Stimulated activated naive B cell treated with anti-CD40 and anti-IgM and Interleukin-4, amounts not matched to agents 10 μg/mL and 1 μg/mL and 100 μg/mL, for 72 hours (primary cell): ENCODE measurements around the gene UGCG.

ENCODE experiments used
- ATAC-seq, 2 donors: fragments of 150-1000 bp; cut with Tn5 transposase; replicated peaks; 2 replicates each; pipeline ENCODE4 v1.10.0; 2021; ENCODE audit warnings: moderate library complexity in 1 of 2
- DNase-seq: peaks from one replicate; pipeline ENCODE4 v3.0.0; 2021
- H3K27ac Mint-ChIP-seq: one replicate; pipeline ENCODE4 v1.8.0; 2022; ENCODE audit warnings: mild to moderate bottlenecking, mixed read lengths
- H3K27me3 Mint-ChIP-seq, 2 donors: one replicate each; pipeline ENCODE4 v1.8.0; 2022; ENCODE audit warnings: mixed read lengths in 2 of 2
- H3K36me3 Mint-ChIP-seq, 2 donors: one replicate each; pipeline ENCODE4 v1.8.0; 2022; ENCODE audit warnings: mixed read lengths in 2 of 2, mild to moderate bottlenecking in 1 of 2
- H3K4me1 Mint-ChIP-seq, 2 donors: one replicate each; pipeline ENCODE4 v1.8.0; 2022; ENCODE audit warnings: mixed read lengths in 2 of 2, mild to moderate bottlenecking in 1 of 2
- H3K4me3 Mint-ChIP-seq, 2 donors: one replicate each; pipeline ENCODE4 v1.8.0; 2022; ENCODE audit warnings: mild to moderate bottlenecking in 2 of 2, mixed read lengths in 2 of 2, moderate library complexity in 1 of 2
- H3K9me3 Mint-ChIP-seq, 2 donors: one replicate each; pipeline ENCODE4 v1.8.0; 2022; ENCODE audit warnings: mixed read lengths in 2 of 2, mild to moderate bottlenecking in 1 of 2

The UGCG gene

DNA sequence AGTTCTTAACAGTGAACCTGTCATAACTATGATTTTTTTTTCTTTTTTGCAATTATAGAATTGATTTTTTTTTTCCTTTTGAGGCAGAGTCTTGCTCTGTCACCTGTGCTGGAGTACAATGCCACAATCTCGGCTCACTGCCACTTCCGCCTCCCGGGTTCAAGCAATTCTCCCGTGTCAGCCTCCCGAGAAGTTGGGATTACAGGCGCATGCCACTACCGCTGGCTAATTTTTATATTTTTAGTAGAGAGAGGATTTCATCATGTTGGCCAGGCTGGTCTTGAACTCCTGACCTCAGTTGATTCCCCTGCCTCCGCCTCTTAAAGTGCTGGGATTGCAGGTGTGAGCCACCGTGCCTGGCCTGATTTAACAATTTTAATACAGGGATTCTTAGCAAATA is 21.4 kb downstream of the UGCG start:
- peaks cover 38 to 64% of the 10 kb centered on the region in 2 donors for H3K4me1 Mint-ChIP-seq
- DNase-seq (no peak), ATAC-seq (no peak)
- H3K27ac Mint-ChIP-seq: peak overlapping the region; percentile 75
- peak overlapping the region in 1 of 2 donors; percentile 14 for H3K4me3 Mint-ChIP-seq
- peaks cover 44 to 55% of the 10 kb centered on the region in 2 donors for H3K36me3 Mint-ChIP-seq
- no peaks in the 10 kb centered on the region for H3K9me3 Mint-ChIP-seq
- H3K27me3 Mint-ChIP-seq: no peaks in the 10 kb centered on the region

DNA sequence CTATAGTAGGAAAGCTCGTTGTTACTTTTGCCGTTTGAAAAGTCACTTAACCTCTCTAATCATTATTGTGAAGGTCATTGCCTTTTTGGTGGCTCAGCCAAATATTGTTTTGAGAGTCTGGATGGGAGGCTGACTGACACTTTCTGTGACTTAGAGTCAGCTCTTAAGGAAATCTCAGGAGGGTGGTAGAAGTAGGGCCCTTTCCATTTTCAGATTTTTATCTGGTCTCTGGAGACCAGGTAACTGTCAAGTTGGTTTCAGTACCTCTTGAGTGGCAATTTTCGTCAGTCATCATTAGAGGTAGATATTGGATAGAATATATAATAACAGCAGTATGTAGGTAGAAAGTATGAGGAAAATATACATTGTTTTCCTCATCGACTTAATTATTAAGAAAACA is 23.3 kb downstream of the UGCG start:
- no peak for DNase-seq
- peak; percentile 52 to 62 for ATAC-seq
- Mint-ChIP-seq H3K27ac (peak overlapping the region; percentile 75), H3K4me1 (peaks cover 25 to 47% of the 10 kb centered on the region in 2 donors), H3K9me3 (no peaks in the 10 kb centered on the region), H3K36me3 (peaks cover 35 to 43% of the 10 kb centered on the region in 2 donors), H3K27me3 (no peaks in the 10 kb centered on the region), H3K4me3 (peak overlapping the region; percentile 39 to 64)

DNA sequence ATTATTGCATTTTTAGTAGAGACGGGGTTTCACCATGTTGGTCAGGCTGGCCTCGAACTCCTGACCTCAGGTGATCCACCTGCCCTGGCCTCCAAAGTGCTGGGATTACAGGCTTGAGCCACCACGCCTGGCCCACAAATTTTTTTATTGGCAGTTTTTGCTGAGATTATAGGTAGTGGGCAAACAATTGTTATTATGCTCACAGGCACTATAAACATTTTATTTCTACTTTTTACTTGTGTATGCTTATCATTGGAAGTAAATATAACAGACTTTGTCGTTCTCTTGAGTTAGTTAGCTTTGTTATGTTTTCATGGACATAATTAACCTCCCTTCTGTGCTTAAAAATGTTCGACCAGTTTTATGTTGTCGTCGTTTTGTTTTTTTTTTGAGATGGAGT is 23.9 kb downstream of the UGCG start:
- Mint-ChIP-seq H3K9me3 (no peaks in the 10 kb centered on the region), H3K4me1 (peaks cover 24 to 45% of the 10 kb centered on the region in 2 donors), H3K27ac (peak overlapping the region; percentile 25), H3K27me3 (no peaks in the 10 kb centered on the region), H3K36me3 (peaks cover 35 to 38% of the 10 kb centered on the region in 2 donors), H3K4me3 (peak overlapping the region in 1 of 2 donors; percentile 25)
- no peak for ATAC-seq
- no peak for DNase-seq

DNA sequence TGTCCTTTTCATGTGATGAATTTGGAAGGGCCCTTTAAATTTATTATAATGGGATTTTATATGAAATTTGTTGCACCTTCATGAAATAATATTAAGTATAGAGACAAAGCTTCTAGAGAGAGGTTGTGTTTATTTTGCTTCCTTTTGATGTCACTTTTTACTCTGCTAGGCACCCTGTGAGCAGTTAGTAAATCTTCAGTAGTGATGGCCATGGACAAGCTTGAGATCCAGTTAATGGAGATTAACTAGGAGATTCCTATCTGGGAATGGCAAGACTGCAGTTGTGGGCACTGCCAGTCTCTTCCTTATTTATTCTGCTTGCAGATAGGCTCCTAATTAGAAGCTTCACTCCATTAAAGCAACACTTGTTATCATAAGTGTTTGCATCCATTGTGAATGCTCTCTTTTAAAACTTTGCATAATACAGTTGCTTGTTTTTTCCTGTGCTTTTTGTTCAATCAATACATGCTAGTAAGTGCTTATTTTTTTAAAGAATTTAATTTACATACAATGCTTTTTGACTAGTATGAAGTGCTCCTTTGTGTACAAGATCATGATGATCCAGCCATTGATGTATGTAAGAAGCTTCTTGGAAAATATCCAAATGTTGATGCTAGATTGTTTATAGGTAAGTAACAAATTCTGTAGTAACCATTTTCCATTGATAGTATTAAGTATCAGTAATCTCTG is 25.9 kb downstream of the UGCG start:
- Mint-ChIP-seq H3K36me3 (peaks cover 33 to 35% of the 10 kb centered on the region in 2 donors), H3K27ac (no peak overlapping the region), H3K4me3 (no peak overlapping the region), H3K27me3 (no peaks in the 10 kb centered on the region), H3K4me1 (peaks cover 21 to 50% of the 10 kb centered on the region in 2 donors), H3K9me3 (no peaks in the 10 kb centered on the region)
- DNase-seq (no peak), ATAC-seq (no peak)

DNA sequence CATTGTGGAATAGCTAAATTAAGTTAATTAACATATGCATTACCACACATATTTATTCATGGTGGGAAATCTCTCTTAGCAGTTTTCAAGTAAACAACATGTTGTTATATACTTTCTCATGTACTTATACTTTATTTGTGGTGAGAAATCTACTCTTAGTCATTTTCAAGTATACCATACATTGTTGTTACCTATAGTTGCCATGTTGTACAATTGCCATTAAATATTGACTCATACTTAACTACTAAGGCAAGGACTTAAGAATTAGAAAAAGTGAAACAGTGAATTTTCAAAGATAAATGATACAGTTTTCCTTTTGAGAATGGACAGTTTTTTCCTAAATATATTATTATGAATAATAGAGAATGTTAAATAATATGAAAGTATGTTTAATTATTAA is 27.7 kb downstream of the UGCG start:
- Mint-ChIP-seq H3K9me3 (no peaks in the 10 kb centered on the region), H3K27ac (no peak overlapping the region), H3K4me1 (peaks cover 15 to 44% of the 10 kb centered on the region in 2 donors), H3K36me3 (peaks cover 27 to 34% of the 10 kb centered on the region in 2 donors), H3K27me3 (no peaks in the 10 kb centered on the region), H3K4me3 (no peak overlapping the region)
- ATAC-seq (no peak), DNase-seq (no peak)

DNA sequence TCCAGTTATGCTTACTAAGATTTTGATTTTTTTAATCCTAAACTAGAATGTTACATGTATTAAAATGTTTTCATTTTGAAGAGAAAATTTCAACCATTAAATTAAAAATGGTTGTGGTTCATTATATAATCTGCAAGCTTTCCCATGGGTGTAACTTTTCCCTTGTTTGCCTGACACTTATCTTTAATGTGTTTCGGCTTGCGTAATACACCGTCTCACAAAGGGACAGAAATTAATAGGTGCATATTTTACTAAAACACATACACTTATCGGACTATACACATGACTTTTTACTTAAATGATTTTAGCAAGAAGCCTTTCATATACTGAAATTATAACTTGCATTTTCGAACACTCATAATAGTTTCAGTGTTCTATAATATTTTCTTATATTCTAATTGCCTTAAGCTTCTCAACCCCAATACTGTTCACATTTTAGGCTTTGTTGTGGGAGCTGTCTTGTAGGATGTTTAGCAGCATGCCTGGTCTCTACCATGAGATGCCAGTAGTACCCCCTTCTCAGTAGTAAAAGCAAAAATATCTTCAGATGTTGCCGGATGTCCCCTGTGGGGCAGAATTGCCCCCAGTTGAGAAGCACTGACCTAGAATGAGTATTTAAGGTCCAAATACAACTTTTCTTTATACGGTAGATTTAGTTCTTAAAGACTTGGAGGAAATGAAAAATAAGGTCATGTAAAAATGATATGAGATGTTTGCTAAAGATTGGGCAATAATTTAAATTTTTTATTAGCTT is 28.6 kb downstream of the UGCG start:
- peaks cover 20 to 26% of the 10 kb centered on the region in 2 donors for H3K36me3 Mint-ChIP-seq
- H3K4me3 Mint-ChIP-seq: no peak overlapping the region
- DNase-seq: no peak
- no peak for ATAC-seq
- H3K4me1 Mint-ChIP-seq: peaks cover 9 to 35% of the 10 kb centered on the region in 2 donors
- no peaks in the 10 kb centered on the region for H3K27me3 Mint-ChIP-seq
- peak overlapping the region; percentile 25 for H3K27ac Mint-ChIP-seq
- no peaks in the 10 kb centered on the region for H3K9me3 Mint-ChIP-seq

DNA sequence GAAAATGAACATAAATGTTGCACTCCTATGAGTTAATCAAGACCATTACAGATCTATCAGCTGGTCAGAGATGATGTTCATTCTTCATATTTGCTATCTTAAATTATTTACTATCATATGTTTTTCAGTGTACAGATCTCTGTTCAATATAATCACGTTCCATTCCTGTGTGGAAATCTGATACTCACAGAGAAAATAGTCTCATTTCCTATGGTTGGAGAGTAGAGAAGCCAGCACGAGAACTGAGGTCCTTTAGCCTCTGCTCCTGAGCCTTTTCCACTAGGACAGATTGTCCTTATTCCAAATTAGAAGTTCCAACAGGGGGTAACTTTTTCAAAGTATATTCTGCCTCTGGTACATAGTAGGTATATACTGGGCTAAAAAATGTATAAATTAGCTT is 29.2 kb downstream of the UGCG start:
- Mint-ChIP-seq H3K4me1 (peaks cover 7 to 29% of the 10 kb centered on the region in 2 donors), H3K9me3 (no peaks in the 10 kb centered on the region), H3K27ac (peak overlapping the region; percentile 20), H3K27me3 (no peaks in the 10 kb centered on the region), H3K36me3 (peaks cover 15 to 20% of the 10 kb centered on the region in 2 donors), H3K4me3 (no peak overlapping the region)
- no peak for DNase-seq
- ATAC-seq: no peak

DNA sequence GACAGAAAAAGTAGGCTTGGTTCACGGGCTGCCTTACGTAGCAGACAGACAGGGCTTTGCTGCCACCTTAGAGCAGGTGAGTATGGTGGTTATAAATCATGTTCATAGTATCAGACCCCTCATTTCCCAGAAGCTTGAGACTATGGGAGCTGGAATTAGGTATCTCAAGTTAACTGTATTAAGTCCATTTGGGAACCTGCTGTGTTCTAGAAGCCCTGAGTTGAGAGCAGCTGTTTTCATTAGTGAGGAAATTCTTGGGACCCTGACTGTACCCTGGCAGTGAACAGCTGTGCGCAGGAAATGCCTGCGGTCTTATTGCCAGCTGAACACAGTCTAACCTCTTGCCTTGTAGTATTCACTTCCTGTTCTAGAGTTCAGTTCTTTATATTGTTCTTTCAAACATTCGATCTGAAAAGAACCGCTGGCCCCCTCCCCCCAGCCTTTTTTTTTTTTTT is 29.8 kb downstream of the UGCG start:
- Mint-ChIP-seq H3K27me3 (no peaks in the 10 kb centered on the region), H3K36me3 (peaks cover 16% of the 10 kb centered on the region in 2 donors), H3K4me3 (peak overlapping the region; percentile 21 to 67), H3K27ac (peak overlapping the region; percentile 83), H3K4me1 (peaks cover 7 to 26% of the 10 kb centered on the region in 2 donors), H3K9me3 (no peaks in the 10 kb centered on the region)
- peak; percentile 63 for DNase-seq
- ATAC-seq: peak; percentile 100

DNA sequence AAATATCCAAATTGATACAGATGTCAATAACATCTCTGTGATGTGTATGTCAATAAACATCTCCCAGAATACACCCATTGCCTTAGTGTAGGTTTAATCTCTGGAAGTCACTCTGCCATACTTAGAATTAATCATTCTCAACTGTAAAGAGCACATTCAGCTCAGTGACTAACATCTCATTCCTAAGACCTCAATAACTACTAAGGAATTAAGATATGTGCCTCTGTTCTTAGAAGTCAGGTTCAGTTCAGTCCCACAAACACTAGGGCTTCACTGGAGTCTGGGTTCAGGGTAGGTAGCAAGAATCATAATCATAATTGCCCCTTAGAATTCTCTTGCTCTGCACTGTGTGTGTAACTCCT is 31.7 kb downstream of the UGCG start:
- peaks cover 7 to 26% of the 10 kb centered on the region in 2 donors for H3K4me1 Mint-ChIP-seq
- H3K4me3 Mint-ChIP-seq: no peak overlapping the region
- DNase-seq (no peak), ATAC-seq (no peak)
- H3K9me3 Mint-ChIP-seq: no peaks in the 10 kb centered on the region
- H3K36me3 Mint-ChIP-seq: peaks cover 23 to 28% of the 10 kb centered on the region in 2 donors
- H3K27ac Mint-ChIP-seq: no peak overlapping the region
- no peaks in the 10 kb centered on the region for H3K27me3 Mint-ChIP-seq

DNA sequence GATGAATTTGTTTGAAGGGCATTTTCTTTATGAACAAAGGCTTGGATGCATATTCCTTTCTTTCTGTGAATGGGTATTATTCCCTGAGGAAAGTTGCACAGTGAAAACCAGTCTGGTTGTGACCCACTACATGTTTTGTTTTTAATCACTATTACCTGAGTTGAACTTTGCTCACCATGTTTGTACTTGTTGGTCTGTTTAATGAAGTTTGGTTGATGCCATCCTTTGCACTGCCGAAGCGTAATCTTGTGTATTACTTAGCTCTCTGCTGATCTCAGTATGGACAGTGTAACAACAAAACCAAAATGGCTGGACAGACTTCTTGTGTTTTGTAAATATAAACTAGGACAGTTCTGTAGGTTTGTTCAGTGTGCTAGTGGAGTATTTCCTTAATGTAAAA is 38.1 kb downstream of the UGCG start:
- H3K9me3 Mint-ChIP-seq: peaks cover 0 to 14% of the 10 kb centered on the region in 2 donors
- no peak overlapping the region for H3K4me3 Mint-ChIP-seq
- H3K27ac Mint-ChIP-seq: peak overlapping the region; percentile 65
- no peaks in the 10 kb centered on the region for H3K27me3 Mint-ChIP-seq
- ATAC-seq (no peak), DNase-seq (no peak)
- H3K4me1 Mint-ChIP-seq: peaks cover 29 to 39% of the 10 kb centered on the region in 2 donors
- peaks cover 46 to 59% of the 10 kb centered on the region in 2 donors for H3K36me3 Mint-ChIP-seq

DNA sequence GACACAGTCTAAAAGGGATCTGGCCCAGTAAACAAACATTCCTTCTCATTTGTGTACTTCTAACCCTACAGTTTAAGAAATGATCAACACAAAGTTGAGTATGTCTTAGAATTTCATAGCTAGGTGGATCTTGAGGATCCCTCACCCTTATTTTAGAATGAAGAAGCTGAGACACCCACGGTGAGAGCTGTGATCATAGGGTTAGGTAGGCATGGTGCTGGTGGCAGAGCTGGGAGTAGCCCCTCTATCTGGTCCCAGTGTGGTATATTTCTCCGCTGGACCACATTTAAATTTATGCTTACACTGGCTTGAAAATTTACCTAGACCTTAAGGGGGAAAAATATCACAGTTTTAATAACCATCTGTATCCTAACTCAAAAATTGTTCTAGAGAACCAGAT is 39.8 kb downstream of the UGCG start:
- peaks cover 0 to 14% of the 10 kb centered on the region in 2 donors for H3K9me3 Mint-ChIP-seq
- peak overlapping the region; percentile 65 for H3K27ac Mint-ChIP-seq
- no peak overlapping the region for H3K4me3 Mint-ChIP-seq
- DNase-seq (no peak), ATAC-seq (no peak)
- peaks cover 31 to 45% of the 10 kb centered on the region in 2 donors for H3K4me1 Mint-ChIP-seq
- peaks cover 46 to 55% of the 10 kb centered on the region in 2 donors for H3K36me3 Mint-ChIP-seq
- H3K27me3 Mint-ChIP-seq: no peaks in the 10 kb centered on the region

DNA sequence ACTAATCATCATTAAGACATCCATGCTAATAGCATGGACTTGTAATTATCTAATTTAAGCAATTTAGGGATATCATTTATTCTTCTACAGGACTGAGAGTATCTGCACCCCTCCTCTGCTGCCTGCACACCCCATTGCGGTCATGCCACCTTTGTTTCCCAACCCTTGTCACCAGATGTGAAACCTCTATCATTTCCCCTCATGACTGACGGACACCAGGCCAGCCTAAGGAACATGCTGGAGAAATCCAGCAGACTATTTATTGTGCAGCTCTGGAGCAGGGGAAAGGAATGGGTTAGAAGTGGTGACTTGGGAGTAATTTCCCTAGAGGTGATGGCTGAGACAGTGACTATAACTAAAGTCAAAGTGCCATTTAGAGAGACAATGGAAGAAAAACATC is 40.7 kb downstream of the UGCG start:
- Mint-ChIP-seq H3K27ac (peak overlapping the region; percentile 90), H3K36me3 (peaks cover 43 to 48% of the 10 kb centered on the region in 2 donors), H3K4me3 (peak overlapping the region; percentile 33 to 46), H3K27me3 (no peaks in the 10 kb centered on the region), H3K9me3 (peaks cover 0 to 14% of the 10 kb centered on the region in 2 donors), H3K4me1 (peaks cover 31 to 45% of the 10 kb centered on the region in 2 donors)
- ATAC-seq (peak; percentile 4 to 18), DNase-seq (no peak)

DNA sequence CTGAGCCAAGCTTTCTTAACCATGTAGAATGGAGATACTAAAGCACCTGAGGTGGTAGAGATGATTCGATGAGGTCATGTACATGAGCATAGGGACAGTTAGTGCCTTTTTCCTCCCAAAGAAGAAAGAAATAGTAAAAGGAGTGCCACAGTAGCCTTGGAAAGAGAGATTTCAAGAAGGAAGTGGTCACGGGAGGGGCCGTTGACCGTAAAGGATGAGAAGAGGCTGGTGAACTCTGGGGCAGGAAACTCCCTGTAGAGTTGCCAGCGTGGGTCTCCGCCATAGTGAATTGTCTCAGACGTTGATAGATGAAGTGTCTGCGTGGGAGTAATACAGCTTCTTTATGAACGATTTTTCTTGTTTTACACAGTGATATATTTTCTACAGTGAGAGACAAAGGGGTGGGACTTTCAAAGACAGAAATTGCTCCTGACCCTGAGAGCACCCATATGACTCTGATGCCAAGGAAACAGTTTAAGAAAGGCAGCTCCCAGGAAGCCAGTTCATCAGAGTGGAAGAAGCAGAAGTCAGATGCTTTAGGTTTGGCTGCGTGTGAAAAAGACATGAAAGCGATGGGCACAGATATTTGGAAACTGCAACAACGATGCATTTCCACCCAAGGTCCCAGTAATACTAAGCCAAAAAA is 41.3 kb downstream of the UGCG start:
- peaks cover 35 to 51% of the 10 kb centered on the region in 2 donors for H3K4me1 Mint-ChIP-seq
- ATAC-seq: peak; percentile 82 to 83
- peak overlapping the region; percentile 33 to 46 for H3K4me3 Mint-ChIP-seq

DNA sequence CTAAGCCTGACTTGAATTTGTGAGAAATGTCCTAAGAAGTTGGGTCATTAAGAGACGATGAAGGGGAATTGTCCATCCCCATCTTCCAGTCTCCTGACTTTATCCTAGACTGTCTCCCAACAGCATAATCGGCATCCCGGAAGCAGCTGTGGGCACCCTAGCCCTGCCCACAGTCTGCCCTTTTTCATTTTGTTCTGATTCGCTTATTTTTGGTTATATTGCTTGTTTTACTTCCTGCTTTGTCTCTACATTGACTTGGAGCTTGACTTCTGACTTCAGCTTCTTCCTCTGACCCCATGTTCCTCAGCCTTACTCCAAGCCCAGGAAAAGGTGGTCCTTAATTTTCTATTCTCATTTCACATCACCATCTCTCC is 41.8 kb downstream of the UGCG start:
- Mint-ChIP-seq H3K9me3 (peaks cover 0 to 14% of the 10 kb centered on the region in 2 donors), H3K4me3 (peak overlapping the region; percentile 6 to 52), H3K36me3 (peaks cover 38 to 43% of the 10 kb centered on the region in 2 donors), H3K27me3 (no peaks in the 10 kb centered on the region), H3K4me1 (peaks cover 39 to 54% of the 10 kb centered on the region in 2 donors), H3K27ac (peak overlapping the region; percentile 90)
- DNase-seq (no peak), ATAC-seq (peak; percentile 14 to 21)

More for the DNA sequence above, 41.3 kb downstream of the UGCG start:
- H3K27ac Mint-ChIP-seq: peak overlapping the region; percentile 90
- peaks cover 0 to 14% of the 10 kb centered on the region in 2 donors for H3K9me3 Mint-ChIP-seq
- H3K27me3 Mint-ChIP-seq: no peaks in the 10 kb centered on the region
- peaks cover 41 to 46% of the 10 kb centered on the region in 2 donors for H3K36me3 Mint-ChIP-seq
- peak; percentile 49 for DNase-seq
